A549 (cell line): ENCODE measurements around the gene FGGY. TPM values are rescaled to one million over a fixed set of nuclear protein-coding genes. Genes with fewer than 3 reads are reported as not detected.
"Not testable (repeated sequence)": the region's sequence is repeated elsewhere in the genome, so short reads cannot be mapped to it uniquely, and the experiment has no call there.

Experiments
- ATAC-seq, 2 experiments: fragments of 200-7000 bp in 1 of 2; fragments of >200 bp in 1 of 2; cut with Nextera tagmentation in 1 of 2; cut with Tn5 transposase in 1 of 2; 3 replicates each; pipeline versions ENCODE4 v1.8.0 to v1.9.1; 2018 to 2020; ENCODE audit warnings: mild to moderate bottlenecking in 1 of 2, moderate library complexity in 1 of 2
- CTCF ChIA-PET: fragments of 300-600 bp; sonication (Branson Sonifier 250); formaldehyde crosslinking; extraction: SDS; loops from one replicate; lab custom pipeline; 2021; ENCODE audit warnings: antibody characterized with exemption, inconsistent platforms; lab: Yijun Ruan, JAX
- POLR2A ChIA-PET: fragments of 350-600 bp; formaldehyde crosslinking; extraction: SDS; loops from one replicate; lab custom pipeline; 2021; ENCODE audit warnings: antibody characterized with exemption, inconsistent platforms; lab: Yijun Ruan, JAX
- DNase-seq, 2 experiments: peaks; one replicate each; pipeline versions ENCODE4 v3.0.0 to v3.0.0-alpha.2; 2011 to 2016; ENCODE audit warnings: low read depth in 1 of 2, low spot score in 1 of 2
- FAIRE-seq: peaks from 2 replicates; lab custom pipeline; 2011; peaks lifted over from hg19 to GRCh38; lab: Jason Lieb, UNC
- H3K27ac ChIP-seq, 2 experiments: fragments of >200 bp; sonication (Bioruptor Twin); formaldehyde crosslinking; 3 replicates each; pipeline ENCODE4 v1.5.1; 2016 to 2017
- H3K4me1 ChIP-seq: fragments of >200 bp; sonication (Bioruptor Twin); formaldehyde crosslinking; 3 replicates; pipeline ENCODE4 v1.6.1; 2016
- H3K4me2 ChIP-seq: fragments of >200 bp; sonication (Bioruptor Twin); formaldehyde crosslinking; 3 replicates; pipeline ENCODE4 v1.6.1; 2016
- H3K4me3 ChIP-seq: fragments of >200 bp; sonication (Bioruptor Twin); formaldehyde crosslinking; 3 replicates; pipeline ENCODE4 v1.5.1; 2016
- H3K9me3 ChIP-seq: fragments of >200 bp; sonication (Bioruptor Twin); formaldehyde crosslinking; 3 replicates; pipeline ENCODE4 v1.6.1; 2016
- BHLHE40 ChIP-seq: IDR thresholded peaks from 2 replicates; pipeline ENCODE4 v1.6.1; 2012; ENCODE audit warnings: low read depth, low read length, inconsistent platforms
- CHD4 ChIP-seq: fragments of 200-600 bp; sonication (generic); IDR thresholded peaks from 2 replicates; pipeline ENCODE4 v1.6.1; 2016; ENCODE audit warnings: antibody characterized with exemption, mild to moderate bottlenecking, borderline replicate concordance
- EP300 ChIP-seq, 2 experiments: fragments of >200 bp; sonication (Bioruptor Twin); formaldehyde crosslinking; IDR thresholded peaks; 2 replicates in 1 of 2; 3 replicates in 1 of 2; pipeline ENCODE4 v1.6.1; 2016 to 2017
- ESRRA ChIP-seq: fragments of 150-350 bp; IDR thresholded peaks from 2 replicates; pipeline ENCODE4 v1.6.1; 2014; ENCODE audit warnings: mild to moderate bottlenecking, low read length, borderline replicate concordance
- FOXS1 ChIP-seq: fragments of 250-450 bp; sonication (Bioruptor Pico); IDR thresholded peaks from 2 replicates; pipeline ENCODE4 v1.5.0; 2020; ENCODE audit warnings: mild to moderate bottlenecking, moderate library complexity
- HOXB13 ChIP-seq: fragments of 250-450 bp; sonication (Bioruptor Pico); IDR thresholded peaks from 2 replicates; pipeline ENCODE4 v1.5.0; 2020; ENCODE audit warnings: low read depth, mild to moderate bottlenecking, moderate library complexity
- JUN ChIP-seq, 2 experiments: fragments of >200 bp; sonication (Bioruptor Twin); formaldehyde crosslinking; IDR thresholded peaks; 2 replicates in 1 of 2; 3 replicates in 1 of 2; pipeline ENCODE4 v1.6.1; 2016 to 2017
- JUNB ChIP-seq: fragments of >200 bp; sonication (Bioruptor Twin); formaldehyde crosslinking; IDR thresholded peaks from 2 replicates; pipeline ENCODE4 v1.6.1; 2016
- NFE2L2 ChIP-seq: fragments of 150-350 bp; conservative IDR thresholded peaks from 2 replicates; pipeline ENCODE4 v1.6.1; 2014; ENCODE audit warnings: low read length
- POLR2AphosphoS2 ChIP-seq: conservative IDR thresholded peaks from 2 replicates; pipeline ENCODE4 v1.6.1; 2012; ENCODE audit warnings: low read length, improper control_type of control experiment, inconsistent platforms
- RFX5 ChIP-seq: fragments of 450-650 bp; IDR thresholded peaks from 2 replicates; pipeline ENCODE4 v1.7.1; 2014; ENCODE audit warnings: antibody characterized with exemption, mild to moderate bottlenecking, moderate library complexity
- RNF2 ChIP-seq: fragments of 200-600 bp; sonication (generic); IDR thresholded peaks from 2 replicates; pipeline ENCODE4 v1.6.1; 2016; ENCODE audit warnings: low read depth, mild to moderate bottlenecking, antibody characterized with exemption, moderate library complexity, borderline replicate concordance
- SMC3 ChIP-seq: fragments of >200 bp; sonication (Bioruptor Twin); formaldehyde crosslinking; IDR thresholded peaks from 3 replicates; pipeline ENCODE4 v1.6.1; 2018; ENCODE audit warnings: inconsistent platforms
- SREBF2 ChIP-seq: fragments of 450-650 bp; IDR thresholded peaks from 2 replicates; pipeline ENCODE4 v1.6.1; 2014; ENCODE audit warnings: mild to moderate bottlenecking, moderate library complexity
- ZFP36 ChIP-seq: fragments of 450-650 bp; IDR thresholded peaks from 2 replicates; pipeline ENCODE4 v1.6.1; 2014; ENCODE audit warnings: borderline replicate concordance; ENCODE audit not compliant: partially characterized antibody
- WGBS: methylation state at CpG from one replicate; pipeline ENCODE4 v1.1.6; 2017; ENCODE audit errors: missing lambda C conversion rate; 5-methylcytosine and 5-hydroxymethylcytosine counted together
- polyA plus RNA-seq, 4 experiments: library from polyadenylated mRNA; depleted of rRNA in 3 of 4; stranded (reverse); fragments of >200 nt; fragmentation: RNase III in 1 of 4; extraction: RNeasy Plus Mini Kit Qiagen cat#74134 plus additional on column Dnase treatment in 1 of 4; gene quantifications; 2 replicates in 3 of 4; 3 replicates in 1 of 4; pipeline ENCODE4 v1.2.3, GENCODE V29; 2011 to 2017
- TF ChIP-seq, protein P1 (sequence below): fragments of 250-450 bp; sonication (Bioruptor Pico); IDR thresholded peaks from 2 replicates; pipeline ENCODE4 v1.5.0; 2020; ENCODE audit warnings: low read depth, mild to moderate bottlenecking, moderate library complexity
- TF ChIP-seq, protein P2 (sequence below): IDR thresholded peaks from 2 replicates; pipeline ENCODE4 v1.6.1; 2012; ENCODE audit warnings: low read depth, borderline replicate concordance
- TF ChIP-seq, protein P3 (sequence below): IDR thresholded peaks from 2 replicates; pipeline ENCODE4 v1.6.1; 2012
- TF ChIP-seq, protein P4 (sequence below): IDR thresholded peaks from 2 replicates; pipeline ENCODE4 v1.6.1; 2012

FGGY gene
- polyA plus RNA-seq, 2 of the 4 experiments (the other 2 are of a cell fraction) = 2.9 to 4.8 TPM

DNA sequence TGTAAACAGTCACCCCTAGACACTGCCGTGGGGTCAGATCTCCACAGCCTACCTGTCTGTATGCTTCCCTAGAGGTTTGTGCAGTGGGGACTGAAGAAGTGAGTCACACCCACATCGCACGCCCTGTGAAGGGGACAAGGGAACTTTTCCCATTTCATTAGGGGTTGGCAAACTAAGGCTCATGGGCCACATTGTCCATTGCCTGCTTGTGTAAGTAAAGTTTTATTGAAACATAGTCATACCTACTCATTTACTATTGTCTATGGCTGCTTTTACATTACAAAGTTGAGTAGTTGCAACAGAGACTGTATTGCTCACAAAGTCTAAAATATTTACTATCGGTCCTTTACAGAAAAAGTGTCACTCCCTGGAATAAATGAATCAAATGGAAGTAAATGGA is 2.5 kb upstream of the FGGY start (continued):
- TF ChIP-seq SREBF2 = no peak
- no peak for TF ChIP-seq EP300 (IDR thresholded peaks at IDR 0.05)
- no peak for TF ChIP-seq NFE2L2

DNA sequence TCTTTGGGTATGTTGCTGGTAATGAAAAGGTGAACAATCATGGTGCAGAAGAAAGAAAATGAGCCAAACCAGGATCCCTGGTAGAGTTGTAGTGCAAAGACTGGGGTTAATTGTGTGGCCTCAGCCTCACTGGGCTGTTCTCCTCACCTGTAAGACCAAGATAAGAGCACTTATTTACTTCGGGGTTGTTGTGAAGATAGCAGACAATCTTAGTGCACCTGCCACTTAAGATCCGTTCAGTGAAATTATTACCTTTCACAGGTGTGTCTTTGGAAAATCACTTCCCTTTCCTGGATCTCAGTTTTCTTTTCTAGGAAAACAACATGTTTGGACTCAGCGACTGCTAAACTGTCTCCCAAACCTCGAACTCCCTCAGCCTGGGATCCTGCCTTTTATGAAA is 1.3 kb upstream of the FGGY start:
- H3K9me3 ChIP-seq = no peaks in the 10 kb centered on the region
- peak overlapping the region; percentile 97 to 98 for H3K27ac ChIP-seq
- no peak for FAIRE-seq
- WGBS = 75% methylated on average over 4 of the region's 4 CpGs
- ATAC-seq = no peak
- ChIA-PET POLR2A (interaction anchor here (1.0 to 2.1 kb wide), 6 partner anchors 10 to 513 kb away, joined by 3 to 16 read pairs (median 6); partner anchors contain the start of gene JUN), CTCF (no interaction called here)
- H3K4me1 ChIP-seq = peaks cover 27% of the 10 kb centered on the region
- H3K4me2 ChIP-seq = peak overlapping the region; percentile 83
- no peak for DNase-seq
- no peak for TF ChIP-seq CHD4
- TF ChIP-seq, protein P1, sequence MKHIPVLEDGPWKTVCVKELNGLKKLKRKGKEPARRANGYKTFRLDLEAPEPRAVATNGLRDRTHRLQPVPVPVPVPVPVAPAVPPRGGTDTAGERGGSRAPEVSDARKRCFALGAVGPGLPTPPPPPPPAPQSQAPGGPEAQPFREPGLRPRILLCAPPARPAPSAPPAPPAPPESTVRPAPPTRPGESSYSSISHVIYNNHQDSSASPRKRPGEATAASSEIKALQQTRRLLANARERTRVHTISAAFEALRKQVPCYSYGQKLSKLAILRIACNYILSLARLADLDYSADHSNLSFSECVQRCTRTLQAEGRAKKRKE = no peak
- TF ChIP-seq JUNB = no peak
- TF ChIP-seq SMC3 = no peak
- TF ChIP-seq, protein P2, sequence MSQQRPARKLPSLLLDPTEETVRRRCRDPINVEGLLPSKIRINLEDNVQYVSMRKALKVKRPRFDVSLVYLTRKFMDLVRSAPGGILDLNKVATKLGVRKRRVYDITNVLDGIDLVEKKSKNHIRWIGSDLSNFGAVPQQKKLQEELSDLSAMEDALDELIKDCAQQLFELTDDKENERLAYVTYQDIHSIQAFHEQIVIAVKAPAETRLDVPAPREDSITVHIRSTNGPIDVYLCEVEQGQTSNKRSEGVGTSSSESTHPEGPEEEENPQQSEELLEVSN = 0 out of 2 replicates have a peak, but pooled peaks have one; percentile 2
- TF ChIP-seq, protein P3, sequence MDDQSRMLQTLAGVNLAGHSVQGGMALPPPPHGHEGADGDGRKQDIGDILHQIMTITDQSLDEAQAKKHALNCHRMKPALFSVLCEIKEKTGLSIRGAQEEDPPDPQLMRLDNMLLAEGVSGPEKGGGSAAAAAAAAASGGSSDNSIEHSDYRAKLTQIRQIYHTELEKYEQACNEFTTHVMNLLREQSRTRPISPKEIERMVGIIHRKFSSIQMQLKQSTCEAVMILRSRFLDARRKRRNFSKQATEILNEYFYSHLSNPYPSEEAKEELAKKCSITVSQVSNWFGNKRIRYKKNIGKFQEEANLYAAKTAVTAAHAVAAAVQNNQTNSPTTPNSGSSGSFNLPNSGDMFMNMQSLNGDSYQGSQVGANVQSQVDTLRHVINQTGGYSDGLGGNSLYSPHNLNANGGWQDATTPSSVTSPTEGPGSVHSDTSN = no peak
- no peak for TF ChIP-seq POLR2AphosphoS2
- H3K4me3 ChIP-seq = peak overlapping the region; percentile 72

DNA sequence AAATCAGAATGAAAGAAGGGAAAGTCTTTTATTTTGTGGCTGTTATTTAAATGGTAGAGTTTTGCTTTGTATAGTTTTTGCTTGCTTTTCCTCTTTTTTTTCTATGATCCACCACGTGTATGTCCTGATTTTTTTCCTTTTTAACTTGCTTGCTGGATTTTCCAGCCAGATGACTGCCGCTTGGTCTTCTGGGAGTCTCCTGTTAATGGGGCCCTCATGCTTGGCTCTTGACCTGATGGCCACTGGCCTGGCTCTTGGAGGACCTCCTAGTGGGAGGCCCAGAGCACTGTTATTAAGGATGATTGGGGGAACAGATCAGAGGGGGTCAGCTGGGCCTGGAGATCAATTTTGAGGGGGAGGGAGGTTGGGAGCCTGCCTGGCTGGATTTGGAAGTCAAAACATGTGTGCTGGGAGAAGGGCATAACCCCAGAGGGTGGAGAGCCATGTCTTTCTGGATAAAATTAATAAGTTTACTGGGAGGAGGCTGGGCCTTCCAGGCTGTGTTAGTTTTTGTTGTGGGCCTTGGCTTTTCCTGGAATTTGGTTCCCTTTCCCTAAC is 1.2 kb downstream of the FGGY start:
- ATAC-seq (no peak), FAIRE-seq (no peak), DNase-seq (no peak)
- ChIA-PET CTCF (no interaction called here), POLR2A (no interaction called here)
- Histone ChIP-seq H3K4me3 (no peak overlapping the region), H3K4me2 (peak overlapping the region; percentile 84), H3K4me1 (peaks cover 18% of the 10 kb centered on the region), H3K27ac (peak overlapping the region; percentile 5 to 97; a peak in 4 of 6 replicates), H3K9me3 (no peaks in the 10 kb centered on the region)
- WGBS = 94% methylated on average over 2 of the region's 2 CpGs
- TF ChIP-seq SMC3 = no peak
- no peak for TF ChIP-seq EP300 (IDR thresholded peaks at IDR 0.05)
- no peak for TF ChIP-seq ESRRA
- no peak for TF ChIP-seq RFX5
- TF ChIP-seq SREBF2 = no peak
- no peak for TF ChIP-seq JUN (IDR thresholded peaks at IDR 0.05)
- TF ChIP-seq, protein P3 = no peak
- no peak for TF ChIP-seq RNF2
- no peak for TF ChIP-seq ZFP36

DNA sequence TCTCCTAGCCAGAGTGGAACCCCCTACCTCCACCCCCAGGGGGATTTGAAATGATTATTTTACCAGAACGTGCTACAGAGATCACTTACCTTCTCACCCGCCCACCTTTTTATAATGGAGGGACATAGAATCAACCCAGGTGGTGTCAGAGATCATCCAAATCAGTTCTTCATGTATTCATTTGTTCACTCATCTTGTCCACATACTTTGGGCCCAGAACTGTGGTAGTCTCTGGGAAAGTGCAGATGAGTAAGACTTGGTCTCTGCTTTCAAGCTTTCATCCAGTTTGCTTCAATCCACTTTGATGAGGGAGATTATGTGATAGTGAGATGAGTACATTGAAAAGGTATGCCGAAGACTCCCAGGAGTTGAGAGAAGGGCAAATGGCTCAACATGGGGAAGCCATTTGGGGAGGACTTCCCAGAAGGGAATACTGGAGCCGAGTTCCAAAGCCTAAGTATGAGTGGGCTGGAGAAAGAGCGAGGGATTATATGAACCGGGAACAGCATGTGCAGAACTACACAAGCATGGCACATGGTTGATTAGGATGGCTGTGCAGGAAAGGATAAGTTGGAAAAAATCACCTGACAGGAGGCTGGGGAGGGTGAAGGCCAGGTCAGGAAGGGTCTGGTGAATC is 1.9 kb downstream of the FGGY start:
- ATAC-seq (no peak), DNase-seq (peak in 1 of 2 experiments; percentile 13), FAIRE-seq (no peak)
- TF ChIP-seq, protein P4, sequence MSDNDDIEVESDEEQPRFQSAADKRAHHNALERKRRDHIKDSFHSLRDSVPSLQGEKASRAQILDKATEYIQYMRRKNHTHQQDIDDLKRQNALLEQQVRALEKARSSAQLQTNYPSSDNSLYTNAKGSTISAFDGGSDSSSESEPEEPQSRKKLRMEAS = no peak
- TF ChIP-seq BHLHE40 (no peak), FOXS1 (CRISPR knock-in tag) (no peak), JUNB (no peak), HOXB13 (no peak)
- TF ChIP-seq, protein P1 = no peak
- TF ChIP-seq, protein P3 = no peak
- ChIA-PET CTCF (no interaction called here), POLR2A (no interaction called here)
- Histone ChIP-seq H3K4me3 (no peak overlapping the region), H3K27ac (peak overlapping the region in 1 of 2 experiments; percentile 97; a peak in 3 of 6 replicates), H3K4me2 (peak overlapping the region; percentile 8; the same call in 1 of the 3 replicates), H3K9me3 (no peaks in the 10 kb centered on the region), H3K4me1 (peaks cover 18% of the 10 kb centered on the region)
- WGBS = 82% methylated on average over 6 of the region's 6 CpGs

DNA sequence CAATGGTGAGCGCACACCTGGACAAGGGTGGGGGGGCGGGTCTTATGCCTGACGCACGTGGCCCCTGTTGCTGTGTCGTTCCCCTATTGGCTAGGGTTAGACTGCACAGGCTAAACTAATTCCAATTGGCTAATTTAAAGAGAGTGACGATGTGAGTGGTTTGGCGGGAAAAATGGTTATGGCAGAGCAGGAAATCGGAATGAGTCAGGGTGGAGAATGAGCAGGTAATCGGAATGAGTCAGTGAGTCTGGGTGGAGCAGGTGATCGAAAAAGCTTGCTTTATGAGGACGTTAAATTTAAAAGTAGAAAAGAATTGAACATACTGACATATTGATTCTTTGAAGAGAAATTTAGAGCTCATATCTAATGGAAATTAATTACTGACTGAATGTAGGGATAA is 2.8 kb downstream of the FGGY start:
- WGBS = 94% methylated on average over 7 of the region's 11 CpGs
- not testable (repeated sequence) for H3K27ac ChIP-seq

More for the DNA sequence above, 2.8 kb downstream of the FGGY start:
- DNase-seq, FAIRE-seq, H3K4me2 ChIP-seq, ATAC-seq, POLR2A ChIA-PET, H3K4me3 ChIP-seq, CTCF ChIA-PET, H3K9me3 ChIP-seq: not testable (repeated sequence)
- H3K4me1 ChIP-seq = peaks cover 18% of the 10 kb centered on the region
